ENCODE data around the gene NRARP. TPM values are rescaled to one million over a fixed set of nuclear protein-coding genes. Genes with fewer than 3 reads are reported as not detected.
"Not testable (repeated sequence)": the region's sequence is repeated elsewhere in the genome, so short reads cannot be mapped to it uniquely, and the experiment has no call there.

The NRARP gene
- total RNA-seq, 1 donor from 2014 or later, result 33.7 TPM

- TF ChIP-seq CTCF (conservative IDR thresholded peaks at IDR 0.05), result no peak
- no peak for DNase-seq (ENCODE audit: low read depth, low spot score)
- no peak overlapping the region for H3K4me3 Mint-ChIP-seq
- H3K27ac Mint-ChIP-seq (ENCODE audit: unreplicated experiment), result no peak overlapping the region
- no peaks in the 10 kb centered on the region for H3K9me3 Mint-ChIP-seq
- no peaks in the 10 kb centered on the region for H3K4me1 Mint-ChIP-seq
- peaks cover 23% of the 10 kb centered on the region for H3K36me3 Mint-ChIP-seq (ENCODE audit: low read depth)
- no peaks in the 10 kb centered on the region for H3K27me3 Mint-ChIP-seq (ENCODE audit: low read depth)
These were observed 40.4 kb upstream of the NRARP start for GRCh38 chr9:137342482-137342881.

- Mint-ChIP-seq H3K27ac (ENCODE audit: unreplicated experiment) (no peak overlapping the region), H3K27me3 (ENCODE audit: low read depth) (no peaks in the 10 kb centered on the region), H3K9me3 (peaks cover 4% of the 10 kb centered on the region), H3K36me3 (ENCODE audit: low read depth) (peaks cover 12% of the 10 kb centered on the region), H3K4me3 (no peak overlapping the region), H3K4me1 (no peaks in the 10 kb centered on the region)
- TF ChIP-seq CTCF (conservative IDR thresholded peaks at IDR 0.05), result no peak
- DNase-seq (ENCODE audit: low read depth, low spot score), result no peak
These were observed 39.2 kb upstream of the NRARP start for GRCh38 chr9:137341227-137341626.

GRCh38 chr9:137339908-137340462 is 37.9 kb upstream of the NRARP start:
- not testable (repeated sequence) for H3K4me3 Mint-ChIP-seq; H3K27me3 Mint-ChIP-seq (ENCODE audit: low read depth); H3K9me3 Mint-ChIP-seq; H3K4me1 Mint-ChIP-seq; H3K27ac Mint-ChIP-seq (ENCODE audit: unreplicated experiment); DNase-seq (ENCODE audit: low read depth, low spot score)
- peaks cover 13% of the 10 kb centered on the region for H3K36me3 Mint-ChIP-seq (ENCODE audit: low read depth)

- no peak overlapping the region for H3K27ac Mint-ChIP-seq (ENCODE audit: unreplicated experiment)
- no peak for TF ChIP-seq CTCF (conservative IDR thresholded peaks at IDR 0.05)
- no peak overlapping the region for H3K4me3 Mint-ChIP-seq
- H3K4me1 Mint-ChIP-seq, result no peaks in the 10 kb centered on the region
- peaks cover 12% of the 10 kb centered on the region for H3K36me3 Mint-ChIP-seq (ENCODE audit: low read depth)
- DNase-seq (ENCODE audit: low read depth, low spot score), result no peak
- H3K9me3 Mint-ChIP-seq, result peaks cover 7% of the 10 kb centered on the region
- H3K27me3 Mint-ChIP-seq (ENCODE audit: low read depth), result no peaks in the 10 kb centered on the region
These were observed 37.2 kb upstream of the NRARP start for GRCh38 chr9:137339045-137339907.

GRCh38 chr9:137336735-137337134 is 34.7 kb upstream of the NRARP start:
- Mint-ChIP-seq H3K27me3 (ENCODE audit: low read depth) (no peaks in the 10 kb centered on the region), H3K9me3 (peaks cover 7% of the 10 kb centered on the region), H3K4me1 (no peaks in the 10 kb centered on the region)

More at GRCh38 chr9:137336735-137337134, 34.7 kb upstream of the NRARP start:
- Mint-ChIP-seq H3K27ac (ENCODE audit: unreplicated experiment) (no peak overlapping the region), H3K36me3 (ENCODE audit: low read depth) (peaks cover 7% of the 10 kb centered on the region), H3K4me3 (no peak overlapping the region)
- TF ChIP-seq CTCF (conservative IDR thresholded peaks at IDR 0.05), result no peak
- no peak for DNase-seq (ENCODE audit: low read depth, low spot score)
